PC-3 (cell line): ENCODE results near the gene TP53I3. TPM values are rescaled to one million over a fixed set of nuclear protein-coding genes. Genes with fewer than 3 reads are reported as not detected.

Experiments
- ATAC-seq: fragments of 200-7000 bp; cut with Tn5 transposase; 2 replicates; pipeline ENCODE4 v1.9.1; 2020; ENCODE audit warnings: mild to moderate bottlenecking, moderate library complexity
- BruUV-seq: library from RNA; stranded (reverse); fragments of 400-500 nt; replicated peaks from 2 replicates; lab custom pipeline; 2021; lab: Mats Ljungman, UMichigan
- CTCF ChIA-PET: fragments of 300-600 bp; sonication (Branson Sonifier 250); formaldehyde crosslinking; loops from one replicate; lab custom pipeline; 2022; ENCODE audit warnings: antibody characterized with exemption; lab: Charles Lee
- POLR2A ChIA-PET: fragments of 300-600 bp; sonication (Branson Sonifier 250); formaldehyde crosslinking; loops from one replicate; lab custom pipeline; 2022; ENCODE audit warnings: antibody characterized with exemption; ENCODE audit not compliant: unreplicated experiment; lab: Charles Lee
- DNase-seq: peaks from one replicate; pipeline ENCODE4 v3.0.0-alpha.2; 2015
- H2AFZ ChIP-seq: fragments of 300-600 bp; sonication (generic); 2 replicates; pipeline ENCODE4 v1.6.0; 2016; ENCODE audit warnings: antibody characterized with exemption, low read length
- H3F3A ChIP-seq: fragments of 300-600 bp; sonication (generic); one replicate; pipeline ENCODE4 v1.6.0; 2017; ENCODE audit warnings: antibody characterized with exemption, low read length, control low read depth, mild to moderate bottlenecking; ENCODE audit not compliant: unreplicated experiment
- H3K27ac ChIP-seq: fragments of 300-600 bp; sonication (generic); 2 replicates; pipeline ENCODE4 v1.5.1; 2016; ENCODE audit warnings: mild to moderate bottlenecking, low read length
- H3K27me3 ChIP-seq: fragments of 300-600 bp; sonication (generic); 2 replicates; pipeline ENCODE4 v1.6.1; 2016; ENCODE audit warnings: low read length, mixed read lengths
- H3K36me3 ChIP-seq: fragments of 300-600 bp; sonication (generic); 2 replicates; pipeline ENCODE4 v1.6.1; 2016; ENCODE audit warnings: low read depth, mixed run types, low read length, mixed read lengths
- H3K4me1 ChIP-seq: fragments of 300-600 bp; sonication (generic); 2 replicates; pipeline ENCODE4 v1.5.1; 2016; ENCODE audit warnings: low read length; ENCODE audit not compliant: insufficient read depth
- H3K4me2 ChIP-seq: fragments of 300-600 bp; sonication (generic); 2 replicates; pipeline ENCODE4 v1.6.0; 2016; ENCODE audit warnings: low read length
- H3K4me3 ChIP-seq: fragments of 300-600 bp; sonication (generic); 2 replicates; pipeline ENCODE4 v1.5.1; 2016; ENCODE audit warnings: mild to moderate bottlenecking, low read length, mixed read lengths
- H3K79me2 ChIP-seq: fragments of 300-600 bp; sonication (generic); 2 replicates; pipeline ENCODE4 v1.6.1; 2017; ENCODE audit warnings: low read length, mixed read lengths
- H3K9ac ChIP-seq: fragments of 300-600 bp; sonication (generic); 2 replicates; pipeline ENCODE4 v1.6.0; 2016; ENCODE audit warnings: mild to moderate bottlenecking, low read length
- H3K9me2 ChIP-seq: fragments of 300-600 bp; sonication (generic); replicated peaks from 2 replicates; pipeline ENCODE4 v1.6.1; 2016; ENCODE audit warnings: mixed run types, low read length, mixed read lengths
- H3K9me3 ChIP-seq: fragments of 300-600 bp; sonication (generic); 2 replicates; pipeline ENCODE4 v1.6.1; 2016; ENCODE audit warnings: low read length, mixed read lengths
- H4K20me1 ChIP-seq: fragments of 300-600 bp; sonication (generic); 2 replicates; pipeline ENCODE4 v1.6.1; 2016; ENCODE audit warnings: low read length, mixed read lengths
- CTCF ChIP-seq: fragments of 300-600 bp; sonication (generic); conservative IDR thresholded peaks from 2 replicates; pipeline ENCODE4 v1.5.1; 2017; ENCODE audit warnings: antibody characterized with exemption, low read depth, mild to moderate bottlenecking, low read length
- EZH2 ChIP-seq: fragments of 300-600 bp; sonication (generic); IDR thresholded peaks from one replicate; pipeline ENCODE4 v1.6.1; 2017; ENCODE audit warnings: antibody characterized with exemption, mild to moderate bottlenecking, low read length; ENCODE audit not compliant: unreplicated experiment
- EZH2phosphoT487 ChIP-seq: fragments of 300-600 bp; sonication (generic); IDR thresholded peaks from 2 replicates; pipeline ENCODE4 v1.6.1; 2018; ENCODE audit warnings: mild to moderate bottlenecking, antibody characterized with exemption, low read length, borderline replicate concordance
- intact Hi-C: fragments of 100-400 bp; cut with micrococcal nuclease; formaldehyde crosslinking; loops from 2 replicates; pipeline ENCODE4 v1.9.0; 2023
- total RNA-seq: library from RNA; depleted of rRNA; stranded (reverse); fragments of >200 nt; gene quantifications from 2 replicates; pipeline ENCODE4 v1.2.3, GENCODE V29; 2014

The TP53I3 gene
- total RNA-seq, 1 experiment from 2014 or later: 42.4 TPM

GRCh38 chr2:24080701-24081100 is 3.9 kb downstream of the TP53I3 start:
- peaks cover 5% of the 10 kb centered on the region for H3K36me3 ChIP-seq
- ChIA-PET CTCF (no interaction called here), POLR2A (no interaction called here)
- no TSS peak for BruUV-seq
- intact Hi-C loops: no loop called here
- no peaks in the 10 kb centered on the region for H3K9me3 ChIP-seq
- H3K4me1 ChIP-seq: peaks cover 22% of the 10 kb centered on the region
- H3K4me3 ChIP-seq: no peak overlapping the region
- ATAC-seq (no peak), DNase-seq (no peak)
- H3K27ac ChIP-seq: no peak overlapping the region
- no peaks in the 10 kb centered on the region for H4K20me1 ChIP-seq
- no peaks in the 10 kb centered on the region for H3F3A ChIP-seq
- no peak overlapping the region for H3K9ac ChIP-seq
- peaks cover 14% of the 10 kb centered on the region for H3K79me2 ChIP-seq
- no peaks in the 10 kb centered on the region for H3K27me3 ChIP-seq
- H2AFZ ChIP-seq: no peak overlapping the region
- TF ChIP-seq EZH2phosphoT487 (no peak), CTCF (no peak), EZH2 (no peak)
- no peaks in the 10 kb centered on the region for H3K9me2 ChIP-seq
- no peak overlapping the region for H3K4me2 ChIP-seq

GRCh38 chr2:24077879-24078278 is 6.8 kb downstream of the TP53I3 start:
- no peak for ATAC-seq
- Histone ChIP-seq H3K9ac (peak overlapping the region; percentile 81), H3K4me3 (peak overlapping the region; percentile 97), H2AFZ (peak overlapping the region; percentile 76; the same call in 1 of the 2 replicates), H3F3A (no peaks in the 10 kb centered on the region), H3K4me2 (peak overlapping the region; percentile 99), H3K27ac (no peak overlapping the region), H3K36me3 (peaks cover 15% of the 10 kb centered on the region), H3K4me1 (peaks cover 13% of the 10 kb centered on the region), H4K20me1 (0 out of 2 replicates have a peak, but pooled peaks cover 3% of the 10 kb centered on the region), H3K9me3 (no peaks in the 10 kb centered on the region), H3K9me2 (no peaks in the 10 kb centered on the region), H3K79me2 (peaks cover 33% of the 10 kb centered on the region), H3K27me3 (no peaks in the 10 kb centered on the region)
- DNase-seq: no peak
- TSS peak; percentile 53 for BruUV-seq
- TF ChIP-seq EZH2phosphoT487: no peak
- TF ChIP-seq CTCF: no peak
- TF ChIP-seq EZH2: no peak
- ChIA-PET POLR2A (interaction anchor here (0.7 kb wide), 1 partner anchor 39 kb away, joined by 6 read pairs; no protein-coding TSS in a partner anchor), CTCF (no interaction called here)
- intact Hi-C loops: no loop called here

- DNase-seq (no peak), ATAC-seq (no peak)
- Histone ChIP-seq H2AFZ (peak overlapping the region; percentile 76), H3K9me2 (no peaks in the 10 kb centered on the region), H3K27ac (peak overlapping the region; percentile 49), H3K36me3 (peaks cover 19% of the 10 kb centered on the region), H3F3A (no peaks in the 10 kb centered on the region), H3K9me3 (no peaks in the 10 kb centered on the region), H3K4me3 (peak overlapping the region; percentile 97), H4K20me1 (0 out of 2 replicates have a peak, but pooled peaks cover 3% of the 10 kb centered on the region), H3K79me2 (peaks cover 35% of the 10 kb centered on the region), H3K9ac (peak overlapping the region; percentile 81), H3K4me1 (peaks cover 13% of the 10 kb centered on the region), H3K4me2 (peak overlapping the region; percentile 99), H3K27me3 (no peaks in the 10 kb centered on the region)
- POLR2A ChIA-PET: no interaction called here
- intact Hi-C loops: no loop called here
- CTCF ChIA-PET: interaction anchor here (1.0 to 1.7 kb wide), 2 partner anchors 151 to 253 kb away, joined by 4 to 11 read pairs; partner anchors contain the start of gene ATAD2B
- BruUV-seq: no TSS peak
- TF ChIP-seq EZH2 (no peak), EZH2phosphoT487 (no peak), CTCF (no peak)
These were observed 7.1 kb downstream of the TP53I3 start for GRCh38 chr2:24077535-24077877.
